Mesothelial cell of epicardium (in vitro differentiated cells): Measurements from ENCODE around the gene BNC2. TPM values are rescaled to one million over a fixed set of nuclear protein-coding genes. Genes with fewer than 3 reads are reported as not detected.
A peak's percentile ranks its signal among the peaks of the same experiment; 100 is the strongest.

Experiments
- DNase-seq, 2 experiments: peaks; one replicate each; pipeline ENCODE4 v3.0.0; 2021; ENCODE audit warnings: low spot score in 2 of 2; ENCODE audit not compliant: unreplicated experiment in 2 of 2
- H3K27ac Mint-ChIP-seq: 2 replicates; pipeline ENCODE4 v1.8.0; 2021; ENCODE audit warnings: mixed read lengths
- H3K27me3 Mint-ChIP-seq: 2 replicates; pipeline ENCODE4 v1.8.0; 2021; ENCODE audit warnings: low read depth, mixed read lengths
- H3K36me3 Mint-ChIP-seq: 2 replicates; pipeline ENCODE4 v1.8.0; 2021; ENCODE audit warnings: mixed read lengths
- H3K4me1 Mint-ChIP-seq: 2 replicates; pipeline ENCODE4 v1.8.0; 2021; ENCODE audit warnings: mixed read lengths
- H3K4me3 Mint-ChIP-seq: 2 replicates; pipeline ENCODE4 v1.8.0; 2021; ENCODE audit warnings: mild to moderate bottlenecking, moderate library complexity, mixed read lengths
- H3K9me3 Mint-ChIP-seq: 2 replicates; pipeline ENCODE4 v1.8.0; 2021; ENCODE audit warnings: mixed read lengths
- total RNA-seq: library from RNA; stranded (reverse); gene quantifications from 3 replicates; pipeline ENCODE4 v1.2.1, GENCODE V29; 2021
- TF ChIP-seq, protein P1 (sequence below): fragments of 200-600 bp; sonication (generic); IDR thresholded peaks from one replicate; pipeline ENCODE4 v1.5.0; 2021; ENCODE audit warnings: antibody characterized with exemption; ENCODE audit not compliant: unreplicated experiment

Gene BNC2
- total RNA-seq, 1 donor from 2014 or later, result 45.1 TPM

DNA sequence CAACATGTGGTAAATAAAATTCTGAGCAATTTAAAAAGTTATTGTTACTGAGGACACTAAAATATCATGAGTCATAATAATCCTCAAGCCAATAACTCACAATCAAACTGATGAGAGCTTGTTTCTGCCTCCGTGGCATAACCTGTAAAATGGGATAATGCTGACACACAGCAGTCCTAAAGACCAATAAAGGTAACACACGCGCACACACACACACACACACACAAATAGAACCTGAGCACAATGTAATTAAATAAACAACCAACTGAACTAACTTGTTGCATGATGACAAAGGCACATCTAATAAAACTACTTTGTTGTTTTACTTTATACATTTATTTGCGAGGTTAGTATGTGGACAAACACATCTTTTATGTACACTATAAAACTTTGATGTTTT, 358.2 kb downstream of the BNC2 start:
- Mint-ChIP-seq H3K4me1 (peaks cover 58% of the 10 kb centered on the region), H3K27ac (no peak overlapping the region), H3K9me3 (no peaks in the 10 kb centered on the region), H3K4me3 (no peak overlapping the region), H3K27me3 (no peaks in the 10 kb centered on the region), H3K36me3 (peaks cover 2% of the 10 kb centered on the region)
- TF ChIP-seq, protein P1, sequence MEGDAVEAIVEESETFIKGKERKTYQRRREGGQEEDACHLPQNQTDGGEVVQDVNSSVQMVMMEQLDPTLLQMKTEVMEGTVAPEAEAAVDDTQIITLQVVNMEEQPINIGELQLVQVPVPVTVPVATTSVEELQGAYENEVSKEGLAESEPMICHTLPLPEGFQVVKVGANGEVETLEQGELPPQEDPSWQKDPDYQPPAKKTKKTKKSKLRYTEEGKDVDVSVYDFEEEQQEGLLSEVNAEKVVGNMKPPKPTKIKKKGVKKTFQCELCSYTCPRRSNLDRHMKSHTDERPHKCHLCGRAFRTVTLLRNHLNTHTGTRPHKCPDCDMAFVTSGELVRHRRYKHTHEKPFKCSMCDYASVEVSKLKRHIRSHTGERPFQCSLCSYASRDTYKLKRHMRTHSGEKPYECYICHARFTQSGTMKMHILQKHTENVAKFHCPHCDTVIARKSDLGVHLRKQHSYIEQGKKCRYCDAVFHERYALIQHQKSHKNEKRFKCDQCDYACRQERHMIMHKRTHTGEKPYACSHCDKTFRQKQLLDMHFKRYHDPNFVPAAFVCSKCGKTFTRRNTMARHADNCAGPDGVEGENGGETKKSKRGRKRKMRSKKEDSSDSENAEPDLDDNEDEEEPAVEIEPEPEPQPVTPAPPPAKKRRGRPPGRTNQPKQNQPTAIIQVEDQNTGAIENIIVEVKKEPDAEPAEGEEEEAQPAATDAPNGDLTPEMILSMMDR, result no peak
- DNase-seq, result no peak

DNA sequence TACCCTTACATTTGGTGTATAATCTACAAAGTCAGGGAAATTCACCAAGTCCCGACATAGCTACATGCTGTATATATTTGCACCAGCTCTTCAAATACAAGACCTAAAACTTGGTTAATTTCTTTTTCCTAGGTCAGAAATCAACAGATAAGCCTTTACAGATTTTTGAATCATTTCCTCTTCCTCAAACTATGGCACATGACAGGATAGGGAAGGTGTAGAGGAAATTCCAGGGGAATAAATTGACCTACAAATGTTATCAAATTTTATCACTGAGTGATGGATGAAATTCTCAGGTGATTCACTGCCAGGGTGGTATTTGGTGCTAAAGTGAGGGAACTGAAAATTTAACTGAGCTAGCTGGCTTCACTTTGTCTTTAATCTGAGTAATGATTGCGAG, 360.0 kb downstream of the BNC2 start:
- peak overlapping the region; percentile 10 for H3K27ac Mint-ChIP-seq
- H3K36me3 Mint-ChIP-seq, result peaks cover 2% of the 10 kb centered on the region
- H3K27me3 Mint-ChIP-seq, result no peaks in the 10 kb centered on the region
- TF ChIP-seq, protein P1, result no peak
- no peaks in the 10 kb centered on the region for H3K9me3 Mint-ChIP-seq
- H3K4me3 Mint-ChIP-seq, result no peak overlapping the region
- peaks cover 51% of the 10 kb centered on the region for H3K4me1 Mint-ChIP-seq
- no peak for DNase-seq

DNA sequence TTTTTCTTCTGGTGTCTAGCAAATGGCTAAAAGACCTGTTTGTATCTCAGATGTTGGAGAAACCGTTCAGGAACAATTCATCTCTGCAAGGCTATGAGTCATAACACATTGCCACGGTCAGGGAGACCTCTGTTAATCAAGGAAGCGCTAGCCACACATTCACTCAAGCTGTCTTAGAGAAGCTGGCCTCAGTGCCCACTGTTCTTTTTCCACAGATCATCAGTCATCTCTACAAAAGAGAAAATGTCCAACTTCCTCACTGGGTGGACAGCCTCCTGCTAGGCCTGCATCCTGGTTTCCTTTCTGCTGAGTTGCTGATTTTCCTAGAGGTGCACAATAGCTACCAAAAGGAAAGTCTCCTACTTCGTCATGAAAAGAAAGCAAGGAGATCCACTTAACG, 360.5 kb downstream of the BNC2 start:
- peaks cover 51% of the 10 kb centered on the region for H3K4me1 Mint-ChIP-seq
- H3K4me3 Mint-ChIP-seq, result no peak overlapping the region
- H3K27ac Mint-ChIP-seq, result peak overlapping the region; percentile 10
- no peak for DNase-seq
- TF ChIP-seq, protein P1, result no peak
- no peaks in the 10 kb centered on the region for H3K27me3 Mint-ChIP-seq
- peaks cover 2% of the 10 kb centered on the region for H3K36me3 Mint-ChIP-seq
- H3K9me3 Mint-ChIP-seq, result no peaks in the 10 kb centered on the region

DNA sequence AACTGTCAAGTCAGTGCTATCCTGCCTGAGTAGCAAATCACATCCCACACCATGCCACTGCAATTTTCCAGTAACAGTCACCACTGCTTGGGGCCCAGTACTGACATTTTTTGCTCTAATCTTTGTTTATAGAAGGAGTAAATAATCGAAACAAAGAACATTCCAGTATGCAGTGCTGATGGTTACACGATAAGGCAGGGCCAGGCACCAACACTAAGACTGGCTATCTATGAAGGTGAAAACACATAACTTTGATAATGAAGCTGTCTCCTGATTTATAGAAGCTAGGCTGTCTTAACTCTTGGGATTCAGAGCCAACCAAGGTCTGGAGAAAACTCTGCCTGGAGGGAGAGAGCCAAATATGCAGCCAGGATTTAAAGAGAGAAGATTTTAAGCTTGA, 365.3 kb downstream of the BNC2 start:
- TF ChIP-seq, protein P1, result no peak
- peak overlapping the region; percentile 93 for H3K27ac Mint-ChIP-seq
- H3K4me3 Mint-ChIP-seq, result no peak overlapping the region
- H3K27me3 Mint-ChIP-seq, result no peaks in the 10 kb centered on the region
- H3K4me1 Mint-ChIP-seq, result peaks cover 55% of the 10 kb centered on the region
- no peak for DNase-seq
- H3K36me3 Mint-ChIP-seq, result peaks cover 2% of the 10 kb centered on the region
- no peaks in the 10 kb centered on the region for H3K9me3 Mint-ChIP-seq

DNA sequence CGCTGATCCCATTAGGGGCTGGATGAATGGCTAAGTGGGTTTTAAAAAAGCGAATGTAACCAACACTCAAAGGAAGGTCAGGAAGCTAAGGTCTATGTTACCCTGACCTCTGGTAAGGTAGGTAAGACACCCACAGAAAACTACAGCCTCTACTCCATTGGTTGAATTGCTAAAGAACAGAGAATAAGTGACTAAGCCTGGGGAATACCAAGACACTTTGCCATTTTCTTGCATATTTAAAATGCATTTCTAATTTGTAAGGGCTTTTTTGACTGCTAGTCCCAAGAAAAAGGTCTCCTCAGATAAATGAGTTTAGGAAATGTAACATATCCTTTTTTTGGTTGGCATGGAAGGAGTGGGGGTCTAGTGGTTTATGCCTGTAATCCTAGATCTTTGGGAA, 368.7 kb downstream of the BNC2 start:
- Mint-ChIP-seq H3K27ac (no peak overlapping the region), H3K4me3 (no peak overlapping the region), H3K9me3 (no peaks in the 10 kb centered on the region), H3K27me3 (no peaks in the 10 kb centered on the region), H3K4me1 (peaks cover 39% of the 10 kb centered on the region), H3K36me3 (no peaks in the 10 kb centered on the region)
- TF ChIP-seq, protein P1, result no peak
- DNase-seq, result no peak

DNA sequence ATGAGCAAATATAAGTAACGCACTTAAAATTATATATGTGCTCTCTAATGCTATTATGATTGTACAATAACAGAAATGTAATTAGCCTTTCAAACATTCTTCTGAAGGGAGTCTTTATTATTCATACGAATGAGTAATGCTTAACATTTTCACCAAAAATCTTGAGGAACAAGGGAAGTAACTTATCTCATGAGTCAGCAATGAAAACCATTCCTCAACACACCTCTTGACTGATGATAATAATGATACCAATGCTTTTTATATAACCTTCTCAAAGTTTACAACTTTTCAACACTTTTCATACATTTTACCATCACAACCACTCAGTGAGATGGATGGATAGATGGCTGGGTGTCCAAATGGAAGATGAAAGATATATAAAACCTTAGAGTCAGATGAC, 369.3 kb downstream of the BNC2 start:
- H3K4me1 Mint-ChIP-seq, result peaks cover 37% of the 10 kb centered on the region
- DNase-seq, result no peak
- no peaks in the 10 kb centered on the region for H3K27me3 Mint-ChIP-seq
- H3K36me3 Mint-ChIP-seq, result no peaks in the 10 kb centered on the region
- H3K9me3 Mint-ChIP-seq, result no peaks in the 10 kb centered on the region
- H3K27ac Mint-ChIP-seq, result no peak overlapping the region
- TF ChIP-seq, protein P1, result no peak
- no peak overlapping the region for H3K4me3 Mint-ChIP-seq
